Suprapubic skin (tissue), 4 donors: ENCODE measurements around the gene AUTS2.

ENCODE experiments used
- CTCF ChIP-seq, 2 donors: fragments of 200-600 bp in 1 of 2; fragments of 450-650 bp in 1 of 2; sonication (generic) in 1 of 2; IDR thresholded peaks; one replicate each; pipeline ENCODE4 v1.5.1; 2016 to 2019; ENCODE audit warnings: antibody characterized with exemption in 2 of 2, mild to moderate bottlenecking in 1 of 2, moderate library complexity in 1 of 2
- POLR2A ChIP-seq, 2 donors: fragments of 450-650 bp; IDR thresholded peaks; one replicate each; pipeline ENCODE4 v1.6.1; 2017; ENCODE audit warnings: antibody characterized with exemption in 2 of 2, mild to moderate bottlenecking in 2 of 2, moderate library complexity in 2 of 2
- POLR2AphosphoS5 ChIP-seq, 3 donors: sonication (generic); formaldehyde crosslinking; IDR thresholded peaks; one replicate each; pipeline ENCODE4 v1.6.1; 2017; ENCODE audit warnings: antibody characterized with exemption in 3 of 3

- TF ChIP-seq CTCF (IDR thresholded peaks at IDR 0.05) (no peak), POLR2A (IDR thresholded peaks at IDR 0.05) (no peak), POLR2AphosphoS5 (IDR thresholded peaks at IDR 0.05) (no peak)
Measured at GRCh38 chr7:70033226-70033625, 435.0 kb downstream of the AUTS2 start.
